GM12878 (cell line): ENCODE results near the gene GNAL. TPM values are rescaled to one million over a fixed set of nuclear protein-coding genes. Genes with fewer than 3 reads are reported as not detected.

Experiments used
- ATAC-seq: fragments of 200-7000 bp; cut with Tn5 transposase; 3 replicates; pipeline ENCODE4 v1.9.1; 2020; ENCODE audit warnings: mild to moderate bottlenecking, moderate library complexity
- BruUV-seq: library from RNA; stranded (reverse); fragments of 400-500 nt; replicated peaks from 2 replicates; lab custom pipeline; 2021; lab: Mats Ljungman, UMichigan
- CTCF ChIA-PET: fragments of 300-600 bp; sonication (Branson Sonifier 250); formaldehyde crosslinking; extraction: SDS; loops from one replicate; lab custom pipeline; 2021; ENCODE audit warnings: inconsistent platforms; lab: Yijun Ruan, JAX
- POLR2A ChIA-PET: fragments of 350-600 bp; formaldehyde crosslinking; extraction: SDS; loops from one replicate; lab custom pipeline; 2021; ENCODE audit warnings: inconsistent platforms; lab: Charles Lee
- RAD21 ChIA-PET: fragments of 300-600 bp; sonication (Branson Sonifier 250); formaldehyde crosslinking; loops from one replicate; lab custom pipeline; 2023; ENCODE audit warnings: antibody characterized with exemption; ENCODE audit not compliant: unreplicated experiment; lab: Charles Lee
- SMC1A ChIA-PET: fragments of 300-600 bp; sonication (Branson Sonifier 250); formaldehyde crosslinking; loops from one replicate; lab custom pipeline; 2023; ENCODE audit not compliant: unreplicated experiment, uncharacterized antibody; lab: Charles Lee
- DNase-seq: peaks from one replicate; pipeline ENCODE4 v3.0.0-alpha.2; 2011; ENCODE audit warnings: low read depth, low spot score
- FAIRE-seq: peaks from 3 replicates; lab custom pipeline; 2011; peaks lifted over from hg19 to GRCh38; lab: Jason Lieb, UNC
- H2AFZ ChIP-seq: 2 replicates; pipeline ENCODE4 v1.6.0; 2011; ENCODE audit warnings: low read depth, low read length, control low read depth; ENCODE audit not compliant: control insufficient read depth
- H3K27ac ChIP-seq: 2 replicates; pipeline ENCODE4 v1.5.1; 2011; ENCODE audit warnings: control low read depth; ENCODE audit not compliant: control insufficient read depth, insufficient read depth
- H3K27me3 ChIP-seq, 2 experiments: replicated peaks in 1 of 2; 2 replicates each; pipeline versions ENCODE4 v1.6.0 to v1.6.1; 2011; ENCODE audit warnings: low read length in 1 of 2; ENCODE audit not compliant: control insufficient read depth in 2 of 2, insufficient read depth in 2 of 2
- H3K36me3 ChIP-seq, 2 experiments: 2 replicates each; pipeline ENCODE4 v1.5.1; 2011; ENCODE audit warnings: low read length in 1 of 2; ENCODE audit not compliant: control insufficient read depth in 2 of 2, insufficient read depth in 2 of 2
- H3K4me1 ChIP-seq: 2 replicates; pipeline ENCODE4 v1.6.1; 2011; ENCODE audit warnings: mild to moderate bottlenecking, low read length, moderate library complexity, mixed read lengths; ENCODE audit not compliant: control insufficient read depth, insufficient read depth
- H3K4me2 ChIP-seq: 2 replicates; pipeline ENCODE4 v1.6.0; 2011; ENCODE audit warnings: control low read depth; ENCODE audit not compliant: control insufficient read depth, insufficient read depth
- H3K4me3 ChIP-seq: fragments of 200-600 bp; sonication (generic); 2 replicates; pipeline ENCODE4 v1.5.1; 2016
- H3K79me2 ChIP-seq: 2 replicates; pipeline ENCODE4 v1.6.0; 2011; ENCODE audit warnings: low read length; ENCODE audit not compliant: control insufficient read depth, insufficient read depth
- H3K9ac ChIP-seq: 2 replicates; pipeline ENCODE4 v1.8.0; 2011; ENCODE audit warnings: low read length, control low read depth, mixed read lengths; ENCODE audit not compliant: control insufficient read depth, insufficient read depth
- H3K9me3 ChIP-seq: replicated peaks from 3 replicates; pipeline ENCODE4 v1.5.1; 2011; ENCODE audit warnings: mild to moderate bottlenecking, low read length; ENCODE audit not compliant: control insufficient read depth, insufficient read depth
- H4K20me1 ChIP-seq: 2 replicates; pipeline ENCODE4 v1.6.0; 2011; ENCODE audit not compliant: control insufficient read depth, insufficient read depth
- CBFB ChIP-seq: IDR thresholded peaks from 2 replicates; pipeline ENCODE4 v1.6.1; 2016; ENCODE audit warnings: antibody characterized with exemption, low read depth
- CREB1 ChIP-seq: IDR thresholded peaks from 2 replicates; pipeline ENCODE4 v1.6.1; 2012; ENCODE audit warnings: low read depth, mild to moderate bottlenecking, inconsistent platforms
- EGR1 ChIP-seq, 2 experiments: IDR thresholded peaks; 1 replicate in 1 of 2; 2 replicates in 1 of 2; pipeline ENCODE4 v1.6.1; 2011 to 2012; ENCODE audit warnings: low read depth in 2 of 2, low read length in 2 of 2, borderline replicate concordance in 1 of 2, mild to moderate bottlenecking in 1 of 2, moderate library complexity in 1 of 2
- HDGF ChIP-seq: fragments of 450-650 bp; IDR thresholded peaks from 2 replicates; pipeline ENCODE4 v1.6.1; 2016; ENCODE audit warnings: antibody characterized with exemption
- NFXL1 ChIP-seq: fragments of 450-650 bp; IDR thresholded peaks from 2 replicates; pipeline ENCODE4 v1.6.1; 2017; ENCODE audit warnings: antibody characterized with exemption, mild to moderate bottlenecking, borderline replicate concordance
- NFYB ChIP-seq: IDR thresholded peaks from 2 replicates; pipeline ENCODE4 v1.6.1; 2011; ENCODE audit warnings: low read depth, mild to moderate bottlenecking, low read length, improper control_type of control experiment, moderate library complexity; ENCODE audit not compliant: insufficient read depth
- NRF1 ChIP-seq: conservative IDR thresholded peaks from 2 replicates; pipeline ENCODE4 v1.6.1; 2011; ENCODE audit warnings: mild to moderate bottlenecking, low read depth, low read length, improper control_type of control experiment
- STAT3 ChIP-seq: IDR thresholded peaks from 2 replicates; pipeline ENCODE4 v1.6.1; 2011; ENCODE audit warnings: low read depth, low read length, improper control_type of control experiment
- ZBED1 ChIP-seq: IDR thresholded peaks from 2 replicates; pipeline ENCODE4 v1.6.1; 2016; ENCODE audit warnings: borderline replicate concordance
- WGBS: methylation state at CpG from one replicate; pipeline ENCODE4 v1.1.6; 2016; ENCODE audit warnings: low lambda C conversion rate; ENCODE audit not compliant: insufficient replicate concordance, insufficient coverage; ENCODE audit errors: missing lambda C conversion rate; 5-methylcytosine and 5-hydroxymethylcytosine counted together
- in situ Hi-C: fragments of 300-500 bp; cut with MboI; formaldehyde crosslinking; loops from 9 replicates; pipeline ENCODE4 v1.14.3; 2018; ENCODE audit warnings: mixed read lengths
- intact Hi-C: fragments of 100-400 bp; cut with micrococcal nuclease; formaldehyde crosslinking; loops from one replicate; pipeline ENCODE4 v1.14.2; 2022; ENCODE audit not compliant: unreplicated experiment
- polyA plus RNA-seq, 11 experiments: library from polyadenylated mRNA; depleted of rRNA in 4 of 11; unstranded in 6 of 11; stranded (reverse) in 5 of 11; fragments of >200 nt; fragmentation: Nextera tagmentation in 4 of 11; fragmentation: Illumina TruSeq in 1 of 11; extraction: Ambion mirVana in 4 of 11; extraction: Trizol in 1 of 11; gene quantifications; 1 replicate in 1 of 11; 2 replicates in 10 of 11; pipeline versions ENCODE4 v1.2.1 to v1.2.3, GENCODE V29; 2011 to 2016; ENCODE audit warnings: inconsistent platforms in 2 of 11, missing spikeins in 2 of 11, low read depth in 1 of 11
- total RNA-seq, 4 experiments: library from RNA; depleted of rRNA in 3 of 4; stranded (reverse); fragments of >200 nt in 3 of 4; fragmentation: Illumina TruSeq in 1 of 4; extraction: Trizol in 1 of 4; gene quantifications; 2 replicates each; pipeline versions ENCODE4 v1.2.1 to v1.2.3, GENCODE V29; 2013 to 2021
- TF ChIP-seq, protein P1 (sequence below): fragments of 450-650 bp; IDR thresholded peaks from 2 replicates; pipeline ENCODE4 v1.6.1; 2017; ENCODE audit warnings: mild to moderate bottlenecking, moderate library complexity
- TF ChIP-seq, protein P2 (sequence below): fragments of 450-650 bp; formaldehyde crosslinking; IDR thresholded peaks from 2 replicates; pipeline ENCODE4 v1.4.0; 2022; ENCODE audit warnings: mild to moderate bottlenecking, moderate library complexity
- TF ChIP-seq, protein P3 (sequence below): fragments of 450-650 bp; IDR thresholded peaks from 2 replicates; pipeline ENCODE4 v1.6.1; 2014; ENCODE audit warnings: mild to moderate bottlenecking
- TF ChIP-seq, protein P4 (sequence below): fragments of 450-650 bp; IDR thresholded peaks from 2 replicates; pipeline ENCODE4 v1.6.1; 2017; ENCODE audit warnings: mild to moderate bottlenecking

The GNAL gene
- total and polyA plus RNA-seq, 10 of the 15 experiments (the other 5 are each of a cell fraction or from before 2014, with no cell fraction given), result 0.02 to 0.39 (median 0.05) TPM; not detected in 5

DNA sequence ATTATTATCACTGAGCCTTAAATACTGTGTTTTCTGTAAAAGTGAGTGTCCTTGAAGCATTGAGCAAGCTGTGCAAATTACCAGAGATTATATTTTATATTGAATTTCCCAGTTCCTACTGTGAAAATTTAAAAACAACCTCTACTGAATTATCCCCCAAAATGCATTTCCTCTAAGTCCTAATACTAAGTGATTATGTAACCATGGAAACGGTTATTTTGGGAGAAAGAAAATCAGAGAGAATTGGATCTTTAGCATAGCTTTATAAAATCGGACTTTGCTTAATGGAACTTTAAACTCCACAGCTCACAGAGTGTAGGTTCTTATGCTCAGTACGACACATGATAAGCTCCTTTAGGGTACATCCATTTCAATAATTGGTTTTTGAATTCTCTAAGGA lies 142.9 kb downstream of the GNAL start:
- FAIRE-seq (no peak), ATAC-seq (no peak), DNase-seq (no peak)
- BruUV-seq, result no TSS peak
- Histone ChIP-seq H3K4me3 (no peak overlapping the region), H3K27ac (no peak overlapping the region), H3K9me3 (no peaks in the 10 kb centered on the region), H3K4me1 (no peaks in the 10 kb centered on the region), H3K27me3 (no peaks in the 10 kb centered on the region), H3K79me2 (no peaks in the 10 kb centered on the region), H2AFZ (no peak overlapping the region), H3K4me2 (no peak overlapping the region), H3K36me3 (no peaks in the 10 kb centered on the region), H3K9ac (no peak overlapping the region), H4K20me1 (no peaks in the 10 kb centered on the region)
- ChIA-PET POLR2A (interaction anchor here (0.6 kb wide), 1 partner anchor 851 kb away, joined by 3 read pairs; no protein-coding TSS in a partner anchor), SMC1A (interaction anchor here (1.2 kb wide), 1 partner anchor 16 kb away, joined by 3 read pairs; no protein-coding TSS in a partner anchor), CTCF (interaction anchor here (1.1 kb wide), 1 partner anchor 8 kb away, joined by 4 read pairs; no protein-coding TSS in a partner anchor), RAD21 (no interaction called here)
- intact Hi-C loops, result no loop called here
- in situ Hi-C loops, result no loop called here
- WGBS, result 23% methylated on average over 3 of the region's 3 CpGs
- TF ChIP-seq, protein P1, sequence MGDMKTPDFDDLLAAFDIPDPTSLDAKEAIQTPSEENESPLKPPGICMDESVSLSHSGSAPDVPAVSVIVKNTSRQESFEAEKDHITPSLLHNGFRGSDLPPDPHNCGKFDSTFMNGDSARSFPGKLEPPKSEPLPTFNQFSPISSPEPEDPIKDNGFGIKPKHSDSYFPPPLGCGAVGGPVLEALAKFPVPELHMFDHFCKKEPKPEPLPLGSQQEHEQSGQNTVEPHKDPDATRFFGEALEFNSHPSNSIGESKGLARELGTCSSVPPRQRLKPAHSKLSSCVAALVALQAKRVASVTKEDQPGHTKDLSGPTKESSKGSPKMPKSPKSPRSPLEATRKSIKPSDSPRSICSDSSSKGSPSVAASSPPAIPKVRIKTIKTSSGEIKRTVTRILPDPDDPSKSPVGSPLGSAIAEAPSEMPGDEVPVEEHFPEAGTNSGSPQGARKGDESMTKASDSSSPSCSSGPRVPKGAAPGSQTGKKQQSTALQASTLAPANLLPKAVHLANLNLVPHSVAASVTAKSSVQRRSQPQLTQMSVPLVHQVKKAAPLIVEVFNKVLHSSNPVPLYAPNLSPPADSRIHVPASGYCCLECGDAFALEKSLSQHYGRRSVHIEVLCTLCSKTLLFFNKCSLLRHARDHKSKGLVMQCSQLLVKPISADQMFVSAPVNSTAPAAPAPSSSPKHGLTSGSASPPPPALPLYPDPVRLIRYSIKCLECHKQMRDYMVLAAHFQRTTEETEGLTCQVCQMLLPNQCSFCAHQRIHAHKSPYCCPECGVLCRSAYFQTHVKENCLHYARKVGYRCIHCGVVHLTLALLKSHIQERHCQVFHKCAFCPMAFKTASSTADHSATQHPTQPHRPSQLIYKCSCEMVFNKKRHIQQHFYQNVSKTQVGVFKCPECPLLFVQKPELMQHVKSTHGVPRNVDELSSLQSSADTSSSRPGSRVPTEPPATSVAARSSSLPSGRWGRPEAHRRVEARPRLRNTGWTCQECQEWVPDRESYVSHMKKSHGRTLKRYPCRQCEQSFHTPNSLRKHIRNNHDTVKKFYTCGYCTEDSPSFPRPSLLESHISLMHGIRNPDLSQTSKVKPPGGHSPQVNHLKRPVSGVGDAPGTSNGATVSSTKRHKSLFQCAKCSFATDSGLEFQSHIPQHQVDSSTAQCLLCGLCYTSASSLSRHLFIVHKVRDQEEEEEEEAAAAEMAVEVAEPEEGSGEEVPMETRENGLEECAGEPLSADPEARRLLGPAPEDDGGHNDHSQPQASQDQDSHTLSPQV, result no peak
- TF ChIP-seq STAT3 (no peak), EGR1 (IDR thresholded peaks at IDR 0.05; ENCODE audit: borderline replicate concordance in 1 of 2, low read depth in 2 of 2, low read length in 2 of 2) (no peak), NFXL1 (no peak), NRF1 (no peak), CREB1 (no peak), CBFB (no peak), HDGF (no peak), NFYB (no peak), ZBED1 (no peak)
- TF ChIP-seq, protein P2, sequence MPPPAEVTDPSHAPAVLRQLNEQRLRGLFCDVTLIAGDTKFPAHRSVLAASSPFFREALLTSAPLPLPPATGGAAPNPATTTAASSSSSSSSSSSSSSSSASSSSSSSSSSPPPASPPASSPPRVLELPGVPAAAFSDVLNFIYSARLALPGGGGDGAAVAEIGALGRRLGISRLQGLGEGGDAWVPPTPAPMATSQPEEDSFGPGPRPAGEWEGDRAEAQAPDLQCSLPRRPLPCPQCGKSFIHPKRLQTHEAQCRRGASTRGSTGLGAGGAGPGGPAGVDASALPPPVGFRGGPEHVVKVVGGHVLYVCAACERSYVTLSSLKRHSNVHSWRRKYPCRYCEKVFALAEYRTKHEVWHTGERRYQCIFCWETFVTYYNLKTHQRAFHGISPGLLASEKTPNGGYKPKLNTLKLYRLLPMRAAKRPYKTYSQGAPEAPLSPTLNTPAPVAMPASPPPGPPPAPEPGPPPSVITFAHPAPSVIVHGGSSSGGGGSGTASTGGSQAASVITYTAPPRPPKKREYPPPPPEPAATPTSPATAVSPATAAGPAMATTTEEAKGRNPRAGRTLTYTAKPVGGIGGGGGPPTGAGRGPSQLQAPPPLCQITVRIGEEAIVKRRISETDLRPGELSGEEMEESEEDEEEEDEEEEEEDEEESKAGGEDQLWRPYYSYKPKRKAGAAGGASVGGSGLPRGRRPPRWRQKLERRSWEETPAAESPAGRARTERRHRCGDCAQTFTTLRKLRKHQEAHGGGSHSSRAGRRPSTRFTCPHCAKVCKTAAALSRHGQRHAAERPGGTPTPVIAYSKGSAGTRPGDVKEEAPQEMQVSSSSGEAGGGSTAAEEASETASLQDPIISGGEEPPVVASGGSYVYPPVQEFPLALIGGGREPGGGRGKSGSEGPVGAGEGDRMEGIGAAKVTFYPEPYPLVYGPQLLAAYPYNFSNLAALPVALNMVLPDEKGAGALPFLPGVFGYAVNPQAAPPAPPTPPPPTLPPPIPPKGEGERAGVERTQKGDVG (CRISPR knock-in tag), result no peak
- TF ChIP-seq, protein P3, sequence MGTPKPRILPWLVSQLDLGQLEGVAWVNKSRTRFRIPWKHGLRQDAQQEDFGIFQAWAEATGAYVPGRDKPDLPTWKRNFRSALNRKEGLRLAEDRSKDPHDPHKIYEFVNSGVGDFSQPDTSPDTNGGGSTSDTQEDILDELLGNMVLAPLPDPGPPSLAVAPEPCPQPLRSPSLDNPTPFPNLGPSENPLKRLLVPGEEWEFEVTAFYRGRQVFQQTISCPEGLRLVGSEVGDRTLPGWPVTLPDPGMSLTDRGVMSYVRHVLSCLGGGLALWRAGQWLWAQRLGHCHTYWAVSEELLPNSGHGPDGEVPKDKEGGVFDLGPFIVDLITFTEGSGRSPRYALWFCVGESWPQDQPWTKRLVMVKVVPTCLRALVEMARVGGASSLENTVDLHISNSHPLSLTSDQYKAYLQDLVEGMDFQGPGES, result no peak
- TF ChIP-seq, protein P4, sequence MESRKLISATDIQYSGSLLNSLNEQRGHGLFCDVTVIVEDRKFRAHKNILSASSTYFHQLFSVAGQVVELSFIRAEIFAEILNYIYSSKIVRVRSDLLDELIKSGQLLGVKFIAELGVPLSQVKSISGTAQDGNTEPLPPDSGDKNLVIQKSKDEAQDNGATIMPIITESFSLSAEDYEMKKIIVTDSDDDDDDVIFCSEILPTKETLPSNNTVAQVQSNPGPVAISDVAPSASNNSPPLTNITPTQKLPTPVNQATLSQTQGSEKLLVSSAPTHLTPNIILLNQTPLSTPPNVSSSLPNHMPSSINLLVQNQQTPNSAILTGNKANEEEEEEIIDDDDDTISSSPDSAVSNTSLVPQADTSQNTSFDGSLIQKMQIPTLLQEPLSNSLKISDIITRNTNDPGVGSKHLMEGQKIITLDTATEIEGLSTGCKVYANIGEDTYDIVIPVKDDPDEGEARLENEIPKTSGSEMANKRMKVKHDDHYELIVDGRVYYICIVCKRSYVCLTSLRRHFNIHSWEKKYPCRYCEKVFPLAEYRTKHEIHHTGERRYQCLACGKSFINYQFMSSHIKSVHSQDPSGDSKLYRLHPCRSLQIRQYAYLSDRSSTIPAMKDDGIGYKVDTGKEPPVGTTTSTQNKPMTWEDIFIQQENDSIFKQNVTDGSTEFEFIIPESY, result no peak
